ENCODE measurements around the gene CNTLN. TPM values are rescaled to one million over a fixed set of nuclear protein-coding genes. Genes with fewer than 3 reads are reported as not detected.

Gene CNTLN
- polyA plus RNA-seq, 2 of the 4 experiments (the other 2 are of a cell fraction): 8.5 to 11.9 TPM

DNA sequence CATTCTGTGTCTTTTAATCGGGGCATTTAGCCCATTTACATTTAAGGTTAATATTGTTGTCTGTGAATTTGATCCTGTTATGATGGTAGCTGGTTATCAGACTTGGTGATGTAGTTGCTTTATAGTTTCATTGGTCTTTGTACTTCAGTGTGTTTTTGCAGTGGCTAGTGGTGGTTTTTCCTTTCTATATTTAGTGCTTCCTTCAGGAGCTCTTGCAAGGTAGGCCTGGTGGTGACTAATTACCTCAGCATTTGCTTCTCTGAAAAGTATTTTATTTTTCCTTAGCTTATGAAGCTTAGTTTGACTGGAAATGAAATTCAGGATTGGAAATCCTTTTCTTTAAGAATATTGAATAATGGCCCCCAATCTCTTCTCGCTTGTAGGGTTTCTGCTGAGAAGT lies 156.9 kb downstream of the CNTLN start:
- TF ChIP-seq EP300 (IDR thresholded peaks at IDR 0.05): no peak
- TF ChIP-seq CEBPB (IDR thresholded peaks at IDR 0.05): no peak
- TF ChIP-seq PBX3 (IDR thresholded peaks at IDR 0.05): no peak
- no peak for TF ChIP-seq EHMT2 (IDR thresholded peaks at IDR 0.05; ENCODE audit: low read depth)
- TF ChIP-seq NFE2L2 (conservative IDR thresholded peaks at IDR 0.05; ENCODE audit: low read length): no peak
- no peak for TF ChIP-seq ZNF302 (CRISPR knock-in tag; IDR thresholded peaks at IDR 0.05)
- no peak for TF ChIP-seq CBX8 (IDR thresholded peaks at IDR 0.05)
- TF ChIP-seq HOXB5 (CRISPR knock-in tag; IDR thresholded peaks at IDR 0.05): no peak
- no peak for TF ChIP-seq FOSB (CRISPR knock-in tag; IDR thresholded peaks at IDR 0.05)
- TF ChIP-seq MYC (IDR thresholded peaks at IDR 0.05; ENCODE audit: borderline replicate concordance, low read length): no peak
- TF ChIP-seq MAZ (IDR thresholded peaks at IDR 0.05; ENCODE audit: borderline replicate concordance, low read depth, low read length): no peak
- TF ChIP-seq JUN (IDR thresholded peaks at IDR 0.05): no peak
- no peak for TF ChIP-seq HOXB13 (CRISPR knock-in tag; IDR thresholded peaks at IDR 0.05; ENCODE audit: low read depth)
- no peak for TF ChIP-seq MAX (IDR thresholded peaks at IDR 0.05)
- ATAC-seq (no peak), DNase-seq (ENCODE audit: low read depth in 1 of 2, low spot score in 1 of 2) (no peak), FAIRE-seq (no peak)
- WGBS (ENCODE audit: missing lambda C conversion rate): 97% methylated on average over 2 of the region's 2 CpGs
- H3K4me1 ChIP-seq: no peaks in the 10 kb centered on the region
- H3K4me2 ChIP-seq: no peak overlapping the region
- CTCF ChIA-PET: no interaction called here
- H3K4me3 ChIP-seq: no peak overlapping the region
- POLR2A ChIA-PET: no interaction called here
- H3K9me3 ChIP-seq: no peaks in the 10 kb centered on the region
- no peak overlapping the region for H3K27ac ChIP-seq

GRCh38 chr9:17293685-17294084 lies 158.8 kb downstream of the CNTLN start:
- no peak overlapping the region for H3K4me2 ChIP-seq

More at GRCh38 chr9:17293685-17294084, 158.8 kb downstream of the CNTLN start:
- ATAC-seq (no peak), FAIRE-seq (no peak), DNase-seq (ENCODE audit: low read depth in 1 of 2, low spot score in 1 of 2) (no peak)
- POLR2A ChIA-PET: no interaction called here
- CTCF ChIA-PET: no interaction called here
- Histone ChIP-seq H3K4me1 (no peaks in the 10 kb centered on the region), H3K27ac (no peak overlapping the region), H3K4me3 (no peak overlapping the region), H3K9me3 (no peaks in the 10 kb centered on the region)
- TF ChIP-seq MAZ (IDR thresholded peaks at IDR 0.05; ENCODE audit: borderline replicate concordance, low read depth, low read length) (no peak), ESRRA (IDR thresholded peaks at IDR 0.05; ENCODE audit: borderline replicate concordance, low read length) (no peak), HES2 (IDR thresholded peaks at IDR 0.05) (no peak), HOXB13 (CRISPR knock-in tag; IDR thresholded peaks at IDR 0.05; ENCODE audit: low read depth) (no peak), ELK1 (IDR thresholded peaks at IDR 0.05; ENCODE audit: low read depth, low read length) (no peak), TP53 (CRISPR knock-in tag; IDR thresholded peaks at IDR 0.05) (no peak), BHLHE40 (IDR thresholded peaks at IDR 0.05; ENCODE audit: low read depth, low read length) (no peak), TFCP2L1 (CRISPR knock-in tag; IDR thresholded peaks at IDR 0.05) (no peak), FOXS1 (CRISPR knock-in tag; IDR thresholded peaks at IDR 0.05) (no peak), JUN (IDR thresholded peaks at IDR 0.05) (no peak), ZNF302 (CRISPR knock-in tag; IDR thresholded peaks at IDR 0.05) (no peak), FOSL2 (IDR thresholded peaks at IDR 0.05) (no peak), FOSL2 (CRISPR knock-in tag; IDR thresholded peaks at IDR 0.05) (no peak), KDM5A (IDR thresholded peaks at IDR 0.05) (no peak), FOSB (CRISPR knock-in tag; IDR thresholded peaks at IDR 0.05) (no peak), HOXA7 (CRISPR knock-in tag; IDR thresholded peaks at IDR 0.05) (no peak)
- TF ChIP-seq, protein P1, sequence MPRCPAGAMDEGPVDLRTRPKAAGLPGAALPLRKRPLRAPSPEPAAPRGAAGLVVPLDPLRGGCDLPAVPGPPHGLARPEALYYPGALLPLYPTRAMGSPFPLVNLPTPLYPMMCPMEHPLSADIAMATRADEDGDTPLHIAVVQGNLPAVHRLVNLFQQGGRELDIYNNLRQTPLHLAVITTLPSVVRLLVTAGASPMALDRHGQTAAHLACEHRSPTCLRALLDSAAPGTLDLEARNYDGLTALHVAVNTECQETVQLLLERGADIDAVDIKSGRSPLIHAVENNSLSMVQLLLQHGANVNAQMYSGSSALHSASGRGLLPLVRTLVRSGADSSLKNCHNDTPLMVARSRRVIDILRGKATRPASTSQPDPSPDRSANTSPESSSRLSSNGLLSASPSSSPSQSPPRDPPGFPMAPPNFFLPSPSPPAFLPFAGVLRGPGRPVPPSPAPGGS (IDR thresholded peaks at IDR 0.05): no peak
- 97% methylated on average over 12 of the region's 12 CpGs for WGBS (ENCODE audit: missing lambda C conversion rate)
